MV-4-11 (cell line): ENCODE data around the gene MRAS.
"Not testable (repeated sequence)": the region's sequence is repeated elsewhere in the genome, so short reads cannot be mapped to it uniquely, and the experiment has no call there.

Experiments
- DNase-seq: peaks from one replicate; lab custom pipeline; 2025; lab: John Stamatoyannopoulos, UW

MRAS gene

DNA sequence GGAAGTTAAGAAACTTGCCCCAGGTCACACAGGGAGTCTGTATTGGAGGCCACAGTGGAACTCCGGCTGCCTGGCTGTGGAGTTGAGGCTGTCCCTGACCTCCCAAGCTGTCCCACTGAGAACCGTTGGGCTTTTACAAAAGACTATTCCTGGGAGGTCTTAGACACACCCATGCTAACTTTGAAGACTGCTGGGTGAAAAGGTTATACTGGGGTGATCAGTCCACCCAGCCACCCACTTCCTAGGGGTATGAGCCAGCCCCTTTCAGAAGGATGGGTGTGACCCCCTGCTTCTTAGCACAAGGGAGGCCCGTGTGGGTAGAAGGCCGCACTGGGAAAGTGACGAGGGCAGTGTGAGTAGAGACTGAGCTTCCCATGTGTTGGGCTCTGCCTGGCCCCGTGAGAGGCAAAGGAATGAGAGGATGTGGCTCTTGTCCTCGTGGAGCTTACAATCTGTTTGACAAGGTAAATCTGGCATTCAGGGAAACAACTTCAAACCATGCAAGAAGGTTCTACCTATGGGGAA, 19.0 kb downstream of the MRAS start:
- no peak for DNase-seq

DNA sequence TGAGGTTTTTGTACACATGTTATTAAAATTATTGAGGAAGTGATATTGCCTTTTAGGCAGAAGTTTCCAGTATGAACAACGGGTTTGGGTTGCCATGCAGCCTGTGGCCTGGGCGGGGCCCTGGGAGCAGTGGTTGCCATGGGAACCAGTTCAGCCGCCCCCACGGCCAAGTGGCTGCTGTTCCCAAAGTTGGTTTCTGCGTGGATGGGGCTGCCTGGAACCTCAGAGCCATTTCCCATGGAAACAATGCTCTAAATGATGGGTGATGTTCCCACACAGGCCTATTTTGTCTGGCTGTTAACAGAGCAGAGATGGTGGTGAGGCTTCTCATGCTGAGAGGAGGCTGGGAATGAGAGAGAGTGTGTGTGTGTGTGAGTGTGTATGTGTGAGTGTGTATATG, 19.5 kb downstream of the MRAS start:
- peak; percentile 68 for DNase-seq

DNA sequence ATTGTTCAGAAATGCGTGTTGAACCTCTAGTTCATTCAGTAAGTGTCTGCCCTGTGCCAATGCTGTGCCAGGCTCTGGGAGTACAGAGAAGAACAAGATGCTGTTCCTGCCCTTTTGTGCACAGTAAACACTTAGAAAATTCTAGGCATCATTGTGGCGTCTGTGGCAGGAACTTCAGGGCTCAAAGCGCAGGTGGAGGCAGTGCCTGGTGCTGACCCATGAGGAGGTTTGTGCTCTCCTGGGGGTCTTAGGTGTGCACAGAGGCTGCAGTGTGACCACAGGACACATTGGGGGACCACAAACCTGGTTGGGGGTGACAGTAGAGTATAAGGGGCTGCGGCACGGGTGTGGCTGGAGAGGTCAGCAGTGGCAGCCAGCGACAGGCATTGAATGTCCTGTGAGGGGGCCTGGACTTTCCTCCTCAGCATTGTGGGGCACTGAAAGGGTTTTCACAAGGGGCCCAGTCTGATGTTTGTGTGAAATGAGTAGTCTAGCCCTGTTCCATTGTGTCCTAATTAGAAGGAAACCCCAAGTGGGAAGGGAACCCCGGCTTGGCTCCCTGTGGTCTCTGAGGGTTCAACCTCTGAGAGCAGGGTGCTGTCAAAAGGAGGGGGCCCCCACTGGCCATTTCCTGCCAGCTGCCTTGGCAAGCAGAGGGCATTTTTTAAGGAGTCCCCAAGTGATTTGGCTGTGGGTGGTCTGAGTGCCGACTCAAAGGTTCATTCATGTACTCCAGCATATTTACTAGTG, 20.9 kb downstream of the MRAS start:
- DNase-seq, result no peak

DNA sequence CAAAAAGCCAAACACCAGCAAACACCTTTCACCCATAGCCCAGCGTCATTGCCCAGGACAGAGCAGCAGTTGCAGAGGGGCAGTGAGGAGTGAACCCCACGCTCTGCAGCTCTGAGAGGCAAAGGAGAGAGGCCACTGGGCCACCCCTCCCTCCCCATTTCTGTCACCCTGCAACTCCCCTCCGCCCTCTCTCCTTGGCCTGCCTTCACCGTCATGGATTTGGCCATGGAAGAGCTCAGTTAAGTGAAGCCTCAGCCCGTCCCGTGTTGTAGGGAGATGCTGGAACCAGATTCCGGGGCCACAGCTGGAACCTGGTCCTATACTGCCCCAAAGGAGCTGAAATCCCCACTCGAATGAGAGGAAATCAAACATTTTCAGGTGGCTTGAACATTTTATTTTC, 21.9 kb downstream of the MRAS start:
- no peak for DNase-seq

DNA sequence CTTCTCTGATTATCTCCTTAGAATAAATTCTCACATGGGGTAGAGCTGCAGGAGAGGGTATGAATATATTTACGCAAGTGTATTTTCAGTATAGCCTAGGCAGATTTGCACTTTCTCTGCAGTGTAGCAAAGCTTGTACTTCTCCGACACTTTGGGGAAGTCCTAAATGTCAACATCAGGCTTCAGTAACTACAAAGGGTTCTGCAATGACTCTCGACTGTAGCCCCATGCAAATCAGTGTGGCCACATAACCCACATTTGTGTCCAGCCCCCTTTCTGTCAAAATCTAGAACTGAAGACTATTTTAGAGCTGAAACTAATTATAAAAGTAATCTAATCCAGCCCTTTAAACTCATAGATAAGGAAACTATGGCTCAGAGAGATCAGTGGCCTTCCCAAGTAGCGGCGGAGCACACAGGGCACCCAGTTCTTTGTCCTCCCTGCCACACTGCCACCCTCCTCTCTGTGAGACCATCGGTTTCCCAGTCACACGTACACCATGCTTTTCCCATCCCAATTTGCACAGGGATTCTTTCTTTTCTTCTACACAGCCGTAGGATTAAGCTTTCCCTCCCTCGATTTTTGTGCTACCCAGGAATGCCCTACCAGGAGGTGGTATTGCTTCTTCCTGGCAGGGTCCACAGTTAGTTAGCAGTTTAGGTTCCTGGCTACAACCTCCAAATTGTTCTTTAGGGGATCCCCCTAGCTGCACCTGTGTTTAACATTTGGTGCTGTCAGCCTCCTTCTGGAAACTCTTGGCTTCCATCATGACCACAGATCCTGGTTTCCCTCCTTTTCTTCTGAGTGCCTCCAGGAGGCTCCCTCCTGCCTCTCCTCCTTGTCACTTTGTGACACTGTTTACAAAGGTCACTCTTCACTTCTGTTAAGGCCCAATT, 22.9 kb downstream of the MRAS start:
- DNase-seq, result peak; percentile 92

DNA sequence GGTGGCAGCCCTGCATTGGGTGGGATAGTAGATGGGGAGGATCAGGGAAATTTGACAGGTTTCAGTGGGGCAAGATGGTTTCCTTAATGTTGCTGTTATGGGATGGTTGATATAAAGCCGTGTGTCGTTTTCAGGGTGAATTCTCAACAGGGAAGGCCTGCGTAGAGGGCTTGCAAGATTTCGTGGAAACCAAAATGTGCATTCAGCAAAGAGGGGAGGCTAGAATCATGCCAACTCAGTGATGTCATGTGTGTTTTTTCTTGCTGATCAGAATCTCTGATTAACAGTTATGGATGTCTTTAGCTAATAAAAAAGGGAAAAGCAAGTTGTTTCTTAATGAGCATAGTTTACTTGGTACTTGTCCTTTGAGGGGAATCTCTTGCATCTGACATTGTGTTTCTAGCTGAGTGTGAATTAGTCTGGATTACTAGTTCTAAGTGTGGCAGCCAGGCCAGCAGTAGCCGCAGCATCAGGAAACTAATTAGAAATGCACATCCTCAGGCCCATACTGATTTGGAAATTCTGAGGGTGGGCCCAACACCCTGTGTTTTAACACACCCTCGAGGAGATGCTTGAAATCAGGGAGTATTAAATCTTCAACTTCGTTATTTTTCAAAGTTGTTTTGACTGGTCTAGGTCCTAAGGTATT, 24.8 kb downstream of the MRAS start:
- no peak for DNase-seq

DNA sequence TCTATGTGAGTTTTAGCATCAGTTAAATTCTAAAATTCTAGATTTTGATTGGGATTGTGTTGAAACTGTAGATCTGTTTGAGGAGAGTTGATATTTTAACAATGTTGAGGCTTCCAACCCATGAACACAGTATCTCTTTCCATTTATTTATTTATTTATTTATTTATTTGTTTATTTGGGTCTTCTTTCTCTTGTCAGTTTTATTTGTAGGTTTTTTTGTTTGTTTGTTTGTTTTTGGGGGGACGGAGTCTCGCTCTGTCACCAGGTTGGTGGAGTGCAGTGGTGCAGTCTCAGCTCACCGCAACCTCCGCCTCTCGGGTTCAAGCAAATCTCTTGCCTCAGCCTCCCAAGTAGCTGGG, 25.3 kb downstream of the MRAS start:
- no peak for DNase-seq

DNA sequence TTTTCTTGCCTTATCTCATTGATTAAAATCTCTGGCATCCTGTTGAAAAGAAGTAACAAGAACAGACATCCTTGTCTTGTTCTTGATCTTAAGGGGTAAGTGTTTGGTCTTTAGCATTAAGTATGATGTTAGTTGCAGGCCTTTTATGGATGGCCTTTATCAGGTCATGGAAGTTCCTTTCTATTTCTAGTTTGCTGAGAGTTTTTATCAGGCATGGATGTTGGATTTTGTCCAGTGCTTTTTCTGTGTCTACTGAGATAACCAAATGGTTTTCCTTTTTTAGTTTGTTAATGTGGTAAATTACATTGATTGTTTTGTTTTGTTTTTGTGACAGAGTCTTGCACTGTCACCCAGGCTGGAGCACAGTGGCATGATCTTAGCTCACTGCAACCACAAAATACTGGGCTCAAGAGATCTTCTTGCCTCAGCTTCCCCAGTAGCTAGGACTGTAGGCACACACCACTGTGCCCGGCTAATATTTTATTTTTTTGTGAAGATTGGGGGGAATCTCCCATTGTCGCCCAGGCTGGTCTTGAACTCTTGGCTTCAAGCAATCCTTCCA, 26.3 kb downstream of the MRAS start:
- DNase-seq, result no peak

DNA sequence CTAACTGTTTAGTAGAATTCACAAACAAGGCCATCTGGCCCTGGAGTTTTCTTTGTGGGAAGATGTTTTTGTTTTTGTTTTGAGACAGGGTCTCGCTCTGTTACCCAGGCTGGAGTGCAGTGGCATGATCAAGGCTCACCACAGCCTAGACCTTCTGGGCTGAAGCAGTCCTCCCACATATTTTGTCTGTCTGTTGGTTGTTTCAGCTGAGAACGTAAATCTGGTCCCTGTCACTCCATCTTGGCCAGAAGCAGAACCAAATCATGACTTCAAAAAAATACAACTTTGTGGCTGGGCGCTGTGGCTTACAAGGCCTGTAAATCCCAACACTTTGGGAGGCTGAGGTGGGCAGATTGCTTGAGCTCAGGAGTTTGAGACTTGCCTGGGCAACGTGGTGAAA, 27.1 kb downstream of the MRAS start:
- peak; percentile 33 for DNase-seq

DNA sequence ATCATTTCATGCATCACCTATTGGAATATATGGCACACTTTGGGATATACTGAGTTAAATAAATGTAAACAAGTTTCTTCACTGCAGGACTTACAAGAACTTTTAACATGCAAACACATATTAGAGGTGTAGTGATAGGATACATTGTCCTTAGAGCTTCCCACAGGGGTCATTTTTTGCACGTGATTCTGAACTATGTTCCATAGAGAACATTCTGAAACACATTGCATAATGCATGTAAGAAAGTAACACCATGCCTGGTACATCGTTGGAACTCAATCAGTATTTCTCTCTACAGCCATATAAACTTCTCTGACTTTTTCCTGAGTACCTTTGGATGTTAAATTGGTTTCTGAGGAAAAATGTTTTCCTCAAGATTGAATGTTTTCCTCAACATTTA, 28.3 kb downstream of the MRAS start:
- DNase-seq, result no peak

DNA sequence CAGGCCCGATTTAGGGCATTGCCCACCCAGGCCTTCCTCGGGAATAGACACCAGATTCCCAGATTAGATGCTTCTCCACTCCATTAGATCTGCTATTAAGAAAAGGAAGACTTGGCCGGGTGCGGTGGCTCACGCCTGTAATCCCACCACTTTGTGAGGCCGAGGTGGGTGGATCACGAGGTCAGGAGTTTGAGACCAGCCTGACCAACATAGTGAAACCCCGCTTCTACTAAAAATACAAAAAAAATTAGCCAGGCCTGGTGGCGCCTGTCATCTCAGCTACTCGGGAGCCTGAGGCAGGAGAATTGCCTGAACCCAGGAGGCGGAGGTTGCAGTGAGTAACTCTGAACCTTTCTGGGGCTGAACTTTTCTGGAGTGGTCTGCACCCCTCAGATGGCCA, 28.8 kb downstream of the MRAS start:
- not testable (repeated sequence) for DNase-seq

DNA sequence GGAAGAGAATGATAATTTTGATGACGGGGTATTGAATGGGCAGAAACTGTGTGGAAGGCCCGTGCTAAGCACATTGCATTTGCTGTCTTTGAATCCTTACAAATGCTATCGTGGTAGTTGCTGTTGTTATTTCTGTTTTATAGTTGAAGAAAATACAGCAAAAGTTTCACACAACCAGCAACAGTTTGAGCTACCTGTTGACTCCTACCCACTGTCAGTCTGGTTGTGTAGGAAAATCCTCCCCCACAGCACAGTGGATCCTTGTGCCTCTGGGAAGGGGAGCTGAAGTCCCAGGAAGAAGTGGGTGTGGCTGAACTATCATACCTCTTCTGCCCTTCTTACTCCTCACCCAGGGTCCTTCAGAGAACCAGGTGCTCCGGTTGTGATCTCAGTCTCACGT, 29.4 kb downstream of the MRAS start:
- no peak for DNase-seq

DNA sequence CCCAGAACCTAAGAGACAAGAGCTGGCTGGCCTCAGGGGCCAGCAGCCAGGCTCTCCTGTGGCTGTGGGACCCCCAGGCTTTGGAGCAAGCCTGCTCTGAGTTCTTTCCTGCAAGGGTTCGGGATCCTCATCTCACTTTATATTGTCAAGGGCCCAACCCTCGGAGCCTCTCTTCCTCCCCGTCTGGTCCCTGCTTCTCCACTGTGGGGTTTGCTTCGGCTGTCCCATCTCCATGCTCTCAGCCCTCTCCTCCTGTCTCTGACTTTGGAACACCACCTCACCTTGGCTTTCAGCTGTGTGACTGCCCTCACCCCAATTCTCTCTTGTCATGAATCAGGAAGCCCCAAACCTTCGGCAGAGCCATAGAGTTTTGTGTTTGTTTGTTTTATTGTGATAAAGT, 30.0 kb downstream of the MRAS start:
- DNase-seq, result no peak

DNA sequence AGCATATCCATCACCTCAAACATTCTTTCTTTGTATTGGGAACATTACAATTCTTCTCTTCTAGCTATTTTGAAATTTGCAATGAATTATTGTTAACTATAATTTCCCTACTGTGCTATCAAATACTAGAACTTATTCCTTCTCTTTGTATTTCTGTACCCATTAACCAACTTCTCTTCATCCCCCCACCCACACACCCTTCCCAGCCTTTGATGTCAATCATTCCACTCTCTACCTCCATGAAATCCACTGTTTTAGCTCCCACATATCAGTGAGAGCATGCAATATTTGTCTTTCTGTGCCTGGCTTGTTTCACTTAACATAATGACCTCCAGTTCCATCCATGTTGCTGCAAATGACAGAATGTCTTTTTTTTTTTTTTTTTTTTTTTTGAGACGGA, 30.6 kb downstream of the MRAS start:
- DNase-seq, result no peak

DNA sequence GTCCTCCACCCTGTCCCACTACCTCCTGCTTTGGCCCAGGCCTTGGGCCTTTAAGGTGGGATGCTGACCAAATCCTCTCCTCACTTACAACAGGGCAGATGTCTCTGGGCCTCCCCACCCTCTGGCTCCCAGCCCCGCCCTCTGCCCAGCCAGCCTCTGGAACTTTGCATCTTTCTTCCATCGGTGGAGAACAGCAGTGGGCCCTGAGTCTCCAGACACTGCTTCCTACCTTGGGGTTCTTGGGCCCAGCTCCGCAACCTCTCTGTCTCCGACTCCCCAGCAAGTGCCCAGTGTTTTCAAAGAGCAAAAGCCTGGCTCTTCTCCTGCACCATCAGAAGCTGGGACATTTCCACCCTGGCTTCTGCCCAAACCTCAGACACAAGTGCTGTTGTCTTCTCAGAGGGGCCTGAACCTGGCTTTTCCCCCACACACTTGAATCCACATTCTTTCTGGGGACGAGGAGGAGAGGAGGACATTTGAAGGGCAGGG, 33.1 kb downstream of the MRAS start:
- DNase-seq, result no peak

DNA sequence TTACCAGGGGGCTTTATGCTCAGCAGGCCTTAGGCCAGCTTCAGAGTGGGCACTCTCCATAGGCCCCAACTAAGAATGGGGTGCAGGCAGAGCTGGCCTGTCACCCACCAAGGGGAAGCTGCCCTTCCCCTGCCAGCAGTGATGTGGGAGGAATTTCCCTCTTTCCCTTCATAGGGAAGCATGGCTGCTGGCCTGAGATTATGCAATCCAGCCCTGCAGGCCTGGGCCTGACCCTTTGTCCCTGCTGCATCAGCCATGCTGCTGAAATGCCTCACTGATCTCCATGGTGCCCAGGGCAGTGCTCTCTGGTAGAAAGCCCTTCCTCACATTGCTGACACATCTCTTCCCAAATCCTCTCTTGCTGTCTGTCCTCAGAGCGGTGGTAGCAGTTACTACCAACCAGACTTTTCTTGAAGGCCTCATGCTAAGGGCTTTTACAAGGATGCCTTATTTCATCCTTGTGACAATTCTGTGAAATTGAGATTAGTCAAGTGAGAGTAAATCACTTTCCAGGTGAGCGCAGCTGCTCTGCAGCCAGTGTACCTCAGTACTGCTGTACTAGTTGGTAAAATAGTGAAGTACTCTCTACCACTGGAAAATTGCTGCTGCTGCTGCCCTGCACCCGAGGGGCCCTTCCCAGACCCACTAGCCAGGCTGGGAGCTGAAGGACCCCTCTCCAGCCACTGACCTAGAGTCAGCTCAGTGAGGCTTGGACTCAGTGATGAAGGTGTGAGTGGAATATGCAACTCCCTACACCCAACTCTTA, 33.8 kb downstream of the MRAS start:
- peak; percentile 28 for DNase-seq

DNA sequence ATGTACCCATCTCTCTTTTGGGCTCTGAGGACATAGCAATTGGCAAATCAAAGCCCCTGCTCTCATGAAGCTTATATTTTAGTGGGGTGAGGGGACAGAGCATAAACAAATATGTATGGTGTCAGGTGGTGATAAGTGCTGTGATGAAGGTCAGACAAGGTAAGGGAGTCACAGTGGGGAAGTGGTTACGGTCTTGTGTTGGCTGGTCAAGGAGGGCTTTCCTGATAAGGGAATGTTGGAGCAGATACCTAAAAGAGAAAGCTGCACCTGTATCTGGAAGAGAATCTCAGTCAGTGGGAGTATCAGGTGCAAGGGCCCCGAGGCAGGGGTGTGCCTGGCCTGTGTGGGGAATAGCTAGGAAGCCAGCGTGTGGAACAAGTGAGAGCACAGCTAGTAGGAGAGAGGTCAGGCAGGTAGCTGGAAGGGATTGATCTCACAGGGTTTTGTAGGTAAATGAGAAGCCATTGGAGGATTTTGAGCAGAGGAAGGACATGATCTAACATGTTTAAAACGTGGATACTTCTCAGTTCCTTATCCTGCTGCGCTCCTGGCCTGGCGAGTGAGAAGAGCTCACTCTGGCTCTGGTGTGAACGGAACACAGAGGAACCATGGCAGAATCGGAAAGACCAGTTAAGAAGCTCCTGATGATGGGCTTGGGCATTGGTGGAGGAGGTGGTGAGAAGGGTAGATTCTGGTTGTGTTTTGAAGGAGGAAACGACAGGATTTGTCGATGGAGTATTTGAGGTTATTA, 35.5 kb downstream of the MRAS start:
- no peak for DNase-seq

DNA sequence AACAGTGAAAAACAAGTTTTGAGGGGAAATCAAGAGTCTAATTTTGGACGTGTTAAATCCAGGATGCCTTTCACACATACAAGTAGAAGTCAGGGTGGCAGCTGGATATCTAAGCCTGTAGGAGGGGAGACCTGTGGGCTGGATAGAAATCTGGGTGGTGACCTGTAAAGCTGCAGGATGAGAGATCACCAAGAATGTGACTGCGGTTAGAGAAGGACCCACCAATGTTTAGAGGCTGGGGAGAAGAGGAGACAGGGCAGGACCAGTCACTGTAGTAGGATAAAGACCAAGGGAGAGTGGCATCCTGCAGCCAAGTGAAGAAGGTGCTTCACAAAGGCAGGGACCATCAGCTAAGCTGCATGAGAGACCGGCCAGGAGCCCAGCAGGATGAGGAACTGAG, 36.2 kb downstream of the MRAS start:
- DNase-seq, result no peak

DNA sequence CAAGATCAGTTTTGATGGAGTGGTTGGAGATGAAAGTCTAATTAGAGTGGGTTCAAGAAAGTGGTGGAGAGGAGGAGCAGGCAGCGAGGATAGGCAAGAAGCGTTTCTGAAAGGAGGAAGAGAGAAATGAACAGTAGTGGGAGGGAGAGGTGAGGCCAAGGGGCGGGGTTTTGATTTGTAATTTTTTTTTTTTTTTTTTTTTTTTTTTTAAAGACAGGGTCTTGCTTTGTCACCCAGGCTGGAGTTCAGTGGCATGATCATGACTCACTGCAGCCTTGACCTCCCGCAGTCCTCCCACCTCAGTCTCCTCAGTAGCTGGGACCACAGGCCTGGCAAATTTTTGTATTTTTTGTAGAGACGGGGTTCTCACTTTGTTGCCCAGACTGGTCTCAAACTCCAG, 36.6 kb downstream of the MRAS start:
- DNase-seq, result no peak

DNA sequence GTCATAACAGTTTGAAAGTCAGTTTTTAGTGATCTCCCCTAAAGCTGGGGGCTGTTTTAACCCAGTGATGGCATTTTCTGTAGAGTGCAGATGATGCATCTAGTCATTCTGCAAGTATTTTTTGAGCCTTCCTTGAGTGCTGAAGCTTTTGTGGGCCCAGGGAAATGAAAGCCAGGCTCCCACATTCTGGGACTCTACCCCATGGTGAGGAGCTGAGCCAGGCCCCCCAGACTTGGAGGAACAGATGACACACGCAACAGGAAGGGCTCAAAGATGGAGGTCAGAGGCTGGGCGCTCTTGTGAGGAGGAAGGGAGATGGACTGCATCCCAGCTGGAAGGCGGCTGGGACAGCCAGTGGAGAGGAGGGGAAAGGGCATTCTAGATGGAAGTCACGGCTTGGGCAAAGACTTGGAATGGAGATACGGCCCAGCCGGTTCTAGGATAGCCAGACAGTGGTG, 40.8 kb downstream of the MRAS start:
- no peak for DNase-seq
